HG02973 (cell line): ENCODE data around the gene CBY3.
"Not testable (repeated sequence)": the region's sequence is repeated elsewhere in the genome, so short reads cannot be mapped to it uniquely, and the experiment has no call there.

Source experiments
- ATAC-seq: cut with Tn5 transposase; IDR thresholded peaks from one replicate; pipeline ENCODE4 v1.9.1; 2021; ENCODE audit warnings: moderate library complexity; ENCODE audit not compliant: unreplicated experiment

Gene CBY3

DNA sequence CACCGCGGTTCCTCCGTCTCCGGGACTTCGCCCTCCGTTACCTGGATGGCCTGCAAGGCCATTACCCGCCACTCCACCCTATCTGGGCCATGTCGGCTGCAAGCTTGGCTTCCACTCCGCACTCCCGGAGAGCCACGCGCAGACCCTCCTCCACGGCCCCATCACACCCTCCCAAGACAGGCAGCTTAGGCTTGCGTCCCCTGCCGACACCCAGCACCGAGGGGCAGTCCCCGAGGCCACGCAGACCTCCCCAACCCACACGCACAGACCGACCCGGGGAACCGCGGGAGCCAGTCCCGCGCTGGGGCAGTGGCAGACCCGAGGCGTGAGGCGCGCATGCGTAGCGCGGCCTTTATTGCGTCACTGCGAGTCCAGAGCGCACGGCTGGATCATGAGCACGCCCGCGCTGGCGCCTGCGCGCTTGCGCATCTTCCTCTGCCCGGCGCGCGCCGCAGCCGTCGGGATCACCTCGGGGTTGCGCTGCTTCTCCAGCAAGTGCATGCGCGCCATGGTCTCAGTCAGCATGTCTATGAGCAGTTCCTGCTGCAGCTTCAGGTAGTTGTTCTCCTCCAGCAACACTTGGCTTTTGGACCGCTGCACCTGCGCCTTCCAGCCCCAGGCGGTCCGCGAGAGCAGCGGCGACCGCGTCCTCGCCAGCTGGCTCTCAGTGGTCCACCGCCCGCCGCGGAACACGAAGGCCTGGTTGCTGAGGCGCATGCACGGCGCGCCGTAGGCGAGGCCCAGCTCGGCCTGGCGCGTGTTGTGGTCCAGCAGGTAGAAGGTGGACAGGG is 2.4 kb downstream of the CBY3 start:
- ATAC-seq = peak; percentile 80

DNA sequence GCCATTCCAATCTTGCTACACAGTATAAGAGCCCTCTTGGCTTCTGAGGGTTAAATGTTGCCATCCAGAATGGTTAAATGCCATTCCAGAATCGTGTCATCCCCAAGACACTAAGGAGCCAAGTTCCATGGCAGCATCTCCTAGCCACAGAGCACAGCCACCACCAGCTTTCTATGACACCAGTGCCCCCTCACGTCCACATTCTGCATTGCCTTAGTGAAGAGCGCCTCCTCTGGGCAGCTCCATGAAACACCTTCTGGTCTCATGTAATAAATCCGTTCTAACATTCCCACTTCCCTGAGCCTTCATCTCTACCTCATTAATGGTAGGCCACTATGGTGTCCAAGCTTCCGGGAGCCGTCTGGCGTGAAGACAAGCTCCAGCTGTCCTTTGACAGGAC is 12.4 kb downstream of the CBY3 start:
- no peak for ATAC-seq

DNA sequence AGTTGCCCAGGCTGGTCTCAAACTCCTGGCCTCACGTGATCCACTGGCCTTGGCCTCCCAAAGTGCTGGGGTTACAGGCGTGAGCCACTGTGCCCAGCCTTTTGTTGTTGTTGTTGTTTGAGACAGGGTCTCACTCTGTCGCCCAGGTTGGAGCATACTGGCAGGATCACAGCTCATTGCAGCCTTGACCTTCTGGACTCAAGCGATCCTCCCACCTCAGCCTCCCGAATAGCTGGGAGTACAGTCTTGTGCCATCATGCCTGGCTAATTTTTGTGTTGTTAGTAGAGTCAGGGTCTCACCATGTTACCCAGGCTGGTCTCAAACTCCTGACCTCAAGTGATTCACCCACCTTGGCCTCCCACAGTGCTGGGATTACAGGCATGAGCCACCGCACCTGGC is 19.2 kb downstream of the CBY3 start:
- not testable (repeated sequence) for ATAC-seq

DNA sequence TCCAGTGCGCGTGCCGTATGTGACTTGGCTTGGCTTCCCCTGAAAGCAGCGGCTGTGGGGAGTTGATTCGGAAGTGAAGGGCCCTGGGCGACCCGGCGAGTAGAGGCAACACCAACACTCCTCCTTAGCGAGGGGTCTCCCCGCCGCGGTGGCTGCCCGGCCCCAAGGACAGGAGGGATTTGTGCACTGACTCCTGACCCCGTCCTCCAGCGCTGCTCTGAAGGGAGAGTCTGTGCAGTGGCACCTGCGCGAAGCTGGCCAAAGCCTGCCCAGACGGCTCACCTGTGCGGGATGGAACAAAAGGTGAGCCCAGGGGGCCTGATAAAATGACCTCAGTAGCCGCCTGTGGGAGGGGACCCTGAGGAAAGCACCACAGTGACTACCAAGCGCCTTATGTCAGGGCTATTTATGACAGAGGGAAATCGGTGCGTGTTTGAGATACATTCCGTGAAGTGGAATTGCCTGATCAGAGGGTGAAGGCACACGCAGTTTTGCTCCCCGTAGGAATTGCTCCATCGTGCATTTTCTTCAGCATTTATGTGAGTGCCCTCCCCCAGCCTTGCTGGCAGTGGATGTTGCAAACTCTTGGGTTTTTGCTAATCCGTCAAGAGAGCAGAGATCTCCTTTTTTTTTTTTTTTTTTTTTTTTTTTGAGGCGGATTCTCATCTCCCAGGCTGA is 22.5 kb downstream of the CBY3 start:
- peak; percentile 60 for ATAC-seq

DNA sequence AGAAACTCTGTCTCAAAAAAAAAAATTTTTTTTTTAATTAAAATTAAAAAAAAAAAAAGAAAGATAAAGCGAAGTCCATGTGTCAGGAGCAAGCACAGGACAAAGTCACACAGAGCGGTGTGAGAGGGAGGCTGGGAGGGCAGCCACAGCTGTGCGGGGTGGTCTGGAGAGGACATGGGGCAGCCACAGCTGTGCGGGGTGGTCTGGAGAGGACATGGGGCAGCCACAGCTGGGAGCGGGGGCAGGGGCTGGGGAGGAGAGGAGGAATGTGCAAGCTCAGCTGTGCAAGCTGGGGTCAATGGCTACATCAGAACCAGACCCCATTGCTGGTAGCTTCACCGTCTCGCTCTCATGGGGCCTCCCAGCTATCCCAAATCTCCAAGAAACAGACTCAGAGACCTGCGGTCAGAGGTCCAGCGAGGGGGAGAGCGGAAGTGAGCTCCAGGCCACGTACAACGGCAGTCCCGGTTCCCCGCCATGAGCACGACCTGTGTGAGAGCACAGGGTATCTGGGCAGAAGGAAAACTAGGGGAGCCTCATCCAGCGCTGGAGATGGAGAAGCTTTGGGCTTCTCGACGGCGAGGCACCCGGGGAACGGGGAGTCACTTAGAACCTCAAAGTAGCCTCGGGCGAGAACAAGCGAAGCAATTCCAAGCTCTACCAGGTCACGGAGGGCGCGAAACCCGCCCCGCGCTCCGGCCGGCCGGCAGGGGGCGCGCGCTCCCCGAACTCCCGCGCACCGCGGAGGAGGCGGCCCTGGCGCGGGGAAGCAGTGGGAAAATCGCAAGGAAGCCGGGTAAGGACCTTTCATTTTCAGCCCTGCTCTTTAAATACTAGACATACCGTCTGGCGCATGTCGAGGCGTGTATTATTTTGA is 23.3 kb downstream of the CBY3 start:
- ATAC-seq = peak; percentile 94

DNA sequence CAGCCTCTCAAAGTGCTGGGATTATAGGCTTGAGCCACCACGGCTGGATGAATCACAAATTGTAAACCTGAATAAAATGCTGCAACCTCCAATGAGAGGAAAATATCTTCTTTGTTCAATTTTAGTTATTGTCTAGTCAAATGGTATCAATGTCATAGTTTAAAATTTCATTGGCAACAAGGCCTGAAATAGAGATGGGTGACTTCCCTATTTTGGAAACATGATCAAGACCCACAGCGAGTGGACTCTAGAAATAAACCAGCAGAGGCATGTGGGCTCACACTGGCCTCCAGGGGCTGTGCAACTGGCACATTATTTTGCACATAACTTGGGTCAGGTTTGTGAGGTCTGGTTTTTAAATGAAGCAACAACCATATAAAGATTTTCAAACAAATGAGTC is 27.7 kb downstream of the CBY3 start:
- not testable (repeated sequence) for ATAC-seq

DNA sequence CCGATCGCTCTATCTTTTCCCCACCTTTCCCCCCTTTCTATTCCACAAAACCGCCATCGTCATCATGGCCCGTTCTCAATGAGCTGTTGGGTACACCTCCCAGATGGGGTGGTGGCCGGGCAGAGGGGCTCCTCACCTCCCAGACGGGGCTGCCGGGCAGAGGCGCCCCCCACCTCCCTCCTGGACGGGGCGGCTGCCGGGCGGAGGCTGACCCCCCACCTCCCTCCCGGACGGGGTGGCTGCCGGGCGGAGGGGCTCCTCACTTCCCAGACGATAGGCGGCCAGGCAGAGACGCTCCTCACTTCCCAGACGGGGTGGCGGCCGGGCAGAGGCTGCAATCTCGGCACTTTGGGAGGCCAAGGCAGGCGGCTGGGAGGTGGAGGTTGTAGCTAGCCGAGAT is 30.6 kb downstream of the CBY3 start:
- ATAC-seq = not testable (repeated sequence)

DNA sequence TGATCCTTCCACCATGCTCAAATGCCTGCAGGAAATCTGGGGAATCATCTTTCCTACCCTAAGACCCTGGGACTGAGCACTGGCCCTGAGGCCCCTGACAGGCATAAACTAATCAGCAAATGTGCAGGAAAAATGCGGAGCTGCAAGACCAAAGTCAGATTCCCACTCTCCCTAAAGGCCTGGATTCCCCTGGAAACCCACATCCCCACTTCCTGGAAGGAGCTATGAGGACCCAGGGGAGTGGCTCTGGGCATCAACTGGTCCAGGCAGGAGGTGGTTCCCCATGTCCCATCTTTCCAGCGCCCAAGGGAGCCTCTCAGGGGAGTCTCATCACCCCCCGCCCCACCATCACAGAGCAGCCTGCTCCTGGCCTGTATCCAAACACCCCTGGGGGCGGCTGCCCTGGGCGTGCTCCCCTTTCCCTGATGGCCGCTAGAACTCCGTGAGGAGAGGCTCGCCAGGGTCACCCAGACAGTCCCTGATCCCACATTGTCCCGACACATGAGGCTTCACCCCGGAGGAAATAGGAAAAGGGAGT is 31.6 kb downstream of the CBY3 start:
- not testable (repeated sequence) for ATAC-seq

DNA sequence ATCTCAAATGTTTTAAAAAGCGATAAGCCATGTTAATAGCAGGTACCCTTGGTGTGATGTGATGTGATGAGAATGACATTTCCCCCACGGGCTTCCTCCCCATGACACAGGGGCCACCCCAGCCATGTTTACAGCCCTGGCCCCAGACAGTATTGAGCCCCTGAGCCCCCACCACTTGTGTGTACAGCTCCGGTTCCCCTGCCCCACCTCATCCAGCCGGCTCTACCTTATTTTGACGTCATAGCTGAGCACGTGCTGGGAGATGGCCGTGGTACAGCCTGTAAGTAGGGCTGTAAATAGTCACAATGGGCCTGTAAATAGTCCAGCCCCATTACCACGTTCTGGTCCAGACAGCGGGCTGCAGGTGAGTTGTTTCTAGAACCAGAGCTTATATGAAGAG is 32.4 kb downstream of the CBY3 start:
- no peak for ATAC-seq

DNA sequence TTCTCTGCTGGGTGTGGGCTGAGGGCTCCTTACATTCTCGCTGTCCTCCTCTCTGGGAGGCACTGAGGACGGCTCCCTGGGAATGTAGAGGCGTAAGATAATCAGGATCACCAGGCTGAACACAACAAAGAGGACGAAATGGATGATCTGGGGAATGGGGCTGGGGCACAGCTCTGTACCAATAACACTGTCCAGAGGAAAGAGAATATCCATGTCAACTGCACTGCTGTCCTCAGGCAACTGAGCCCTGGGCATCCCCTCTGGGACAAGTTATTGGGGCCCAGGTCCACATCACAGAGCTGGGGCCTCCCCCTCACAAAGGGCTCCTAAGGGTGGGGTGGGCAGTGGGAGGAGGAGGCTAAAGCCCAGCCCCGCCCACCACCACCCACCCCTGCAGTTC is 36.1 kb downstream of the CBY3 start:
- not testable (repeated sequence) for ATAC-seq

DNA sequence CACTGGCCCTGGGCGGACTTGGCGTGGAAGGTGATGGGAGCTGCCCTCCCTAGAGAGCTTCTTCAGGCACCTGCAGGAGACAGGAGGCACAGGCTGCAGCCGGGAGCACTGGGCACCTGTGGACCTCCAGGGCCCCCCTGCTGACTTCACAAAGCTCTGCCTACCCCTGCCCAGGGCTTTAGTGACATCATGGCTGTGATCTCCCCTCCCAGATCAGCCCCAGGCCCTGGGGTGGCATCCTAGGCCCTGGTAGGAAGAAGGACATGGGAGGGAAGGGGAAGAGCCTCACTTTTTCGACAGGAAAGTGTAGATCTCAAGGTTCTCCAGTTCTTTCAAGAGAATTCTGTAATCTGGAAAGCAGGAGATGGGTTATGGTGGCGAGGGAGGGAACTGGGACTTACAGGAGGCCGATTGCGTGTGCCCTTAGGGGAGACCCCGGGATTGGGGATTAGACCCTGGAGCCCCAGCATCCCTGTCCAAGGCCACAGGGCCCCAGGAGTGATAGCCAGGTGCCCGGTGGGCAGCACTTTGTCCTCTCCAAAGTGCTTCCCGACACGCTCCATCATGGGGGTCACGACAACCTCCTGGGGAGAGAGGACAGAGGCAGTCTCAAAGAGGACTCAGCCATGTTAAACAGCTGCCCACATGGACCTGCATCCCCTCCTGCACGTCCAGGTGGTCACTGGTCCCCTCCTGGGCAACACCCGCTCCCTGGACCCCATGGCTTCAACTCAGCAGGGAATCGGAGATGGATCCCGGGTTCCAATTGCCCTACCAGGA is 37.5 kb downstream of the CBY3 start:
- not testable (repeated sequence) for ATAC-seq

DNA sequence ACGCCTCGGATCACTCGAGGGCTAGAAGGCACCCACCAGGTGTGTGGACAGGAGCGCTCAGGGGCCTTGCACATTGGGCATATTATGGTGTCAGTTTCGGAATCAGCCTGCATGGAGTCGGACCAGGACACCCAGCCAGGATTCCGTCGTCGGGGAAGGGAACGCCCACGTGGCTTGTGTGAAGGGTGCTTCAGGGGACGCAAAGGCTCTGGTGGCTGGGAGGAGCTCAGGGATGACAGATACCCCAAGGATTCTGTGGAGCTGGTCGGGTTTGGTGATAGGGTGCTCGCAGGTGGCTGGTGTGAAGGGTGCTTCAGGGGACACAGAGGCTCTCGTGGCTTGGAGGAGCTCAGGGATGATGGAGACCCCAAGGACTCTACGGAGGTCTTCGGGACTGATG is 38.2 kb downstream of the CBY3 start:
- not testable (repeated sequence) for ATAC-seq

DNA sequence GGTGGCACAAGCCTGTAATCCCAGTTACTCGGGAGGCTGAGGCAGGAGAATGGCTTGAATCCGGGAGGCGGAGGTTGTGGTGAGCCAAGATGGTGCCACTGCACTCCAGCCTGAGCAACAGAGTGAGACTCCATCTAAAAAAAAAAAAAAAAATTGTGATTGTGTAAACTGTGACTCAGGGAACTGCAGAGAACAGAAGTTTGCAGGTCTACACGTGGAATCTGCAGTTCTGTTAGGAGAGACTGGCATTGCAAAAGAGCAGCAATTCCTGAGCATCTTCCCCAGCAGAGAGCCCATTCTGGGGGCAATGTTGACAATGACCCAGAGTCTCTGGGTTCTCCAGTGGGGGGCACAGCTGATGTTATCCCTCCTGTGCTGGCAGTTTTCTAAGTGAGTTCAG is 39.1 kb downstream of the CBY3 start:
- ATAC-seq = not testable (repeated sequence)

DNA sequence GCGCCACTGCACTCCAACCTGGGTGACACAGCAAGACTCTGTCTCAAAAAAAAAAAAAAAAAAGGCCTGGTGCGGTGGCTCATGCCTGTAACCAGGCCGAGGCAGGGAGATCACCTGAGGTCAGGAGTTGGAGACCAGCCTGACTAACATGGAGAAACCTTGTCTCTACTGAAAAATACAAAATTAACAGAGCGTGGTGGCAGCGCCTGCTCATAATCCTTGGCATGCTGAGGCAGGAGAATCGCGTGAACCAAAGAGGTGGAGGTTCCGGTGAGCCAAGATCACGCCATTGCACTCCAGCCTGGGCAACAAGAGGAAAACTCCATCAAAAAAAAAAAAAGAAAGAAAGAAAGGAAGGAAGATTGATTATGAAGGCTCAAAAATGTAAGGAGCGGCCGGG is 41.5 kb downstream of the CBY3 start:
- ATAC-seq = not testable (repeated sequence)

DNA sequence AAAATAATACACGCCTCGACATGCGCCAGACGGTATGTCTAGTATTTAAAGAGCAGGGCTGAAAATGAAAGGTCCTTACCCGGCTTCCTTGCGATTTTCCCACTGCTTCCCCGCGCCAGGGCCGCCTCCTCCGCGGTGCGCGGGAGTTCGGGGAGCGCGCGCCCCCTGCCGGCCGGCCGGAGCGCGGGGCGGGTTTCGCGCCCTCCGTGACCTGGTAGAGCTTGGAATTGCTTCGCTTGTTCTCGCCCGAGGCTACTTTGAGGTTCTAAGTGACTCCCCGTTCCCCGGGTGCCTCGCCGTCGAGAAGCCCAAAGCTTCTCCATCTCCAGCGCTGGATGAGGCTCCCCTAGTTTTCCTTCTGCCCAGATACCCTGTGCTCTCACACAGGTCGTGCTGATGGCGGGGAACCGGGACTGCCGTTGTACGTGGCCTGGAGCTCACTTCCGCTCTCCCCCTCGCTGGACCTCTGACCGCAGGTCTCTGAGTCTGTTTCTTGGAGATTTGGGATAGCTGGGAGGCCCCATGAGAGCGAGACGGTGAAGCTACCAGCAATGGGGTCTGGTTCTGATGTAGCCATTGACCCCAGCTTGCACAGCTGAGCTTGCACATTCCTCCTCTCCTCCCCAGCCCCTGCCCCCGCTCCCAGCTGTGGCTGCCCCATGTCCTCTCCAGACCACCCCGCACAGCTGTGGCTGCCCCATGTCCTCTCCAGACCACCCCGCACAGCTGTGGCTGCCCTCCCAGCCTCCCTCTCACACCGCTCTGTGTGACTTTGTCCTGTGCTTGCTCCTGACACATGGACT is 46.3 kb downstream of the CBY3 start:
- ATAC-seq = peak; percentile 91

DNA sequence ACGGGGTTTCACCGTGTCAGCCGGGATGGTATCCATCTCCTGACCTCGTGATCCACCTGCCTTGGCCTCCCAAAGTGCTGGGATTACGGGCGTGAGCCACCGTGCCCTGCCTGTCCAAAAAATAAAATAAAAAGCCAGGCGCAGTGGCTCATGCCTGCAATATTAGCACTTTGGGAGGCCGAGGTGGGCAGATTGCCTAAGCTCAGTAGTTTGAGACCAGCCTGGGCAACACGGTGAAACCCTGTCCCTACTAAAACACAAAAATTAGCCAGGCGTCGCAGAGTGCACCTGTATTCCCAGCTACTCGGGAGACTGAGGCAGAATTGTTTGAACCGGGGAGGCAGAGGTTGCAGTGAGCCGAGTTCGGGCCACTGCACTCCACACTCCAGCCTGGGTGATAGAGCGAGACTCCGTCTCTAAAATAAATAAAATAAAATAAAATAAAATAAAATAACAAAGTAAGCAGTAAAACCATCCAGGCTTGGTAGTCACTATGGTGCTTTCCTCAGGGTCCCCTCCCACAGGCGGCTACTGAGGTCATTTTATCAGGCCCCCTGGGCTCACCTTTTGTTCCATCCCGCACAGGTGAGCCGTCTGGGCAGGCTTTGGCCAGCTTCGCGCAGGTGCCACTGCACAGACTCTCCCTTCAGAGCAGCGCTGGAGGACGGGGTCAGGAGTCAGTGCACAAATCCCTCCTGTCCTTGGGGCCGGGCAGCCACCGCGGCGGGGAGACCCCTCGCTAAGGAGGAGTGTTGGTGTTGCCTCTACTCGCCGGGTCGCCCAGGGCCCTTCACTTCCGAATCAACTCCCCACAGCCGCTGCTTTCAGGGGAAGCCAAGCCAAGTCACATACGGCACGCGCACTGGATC is 47.1 kb downstream of the CBY3 start:
- ATAC-seq = peak; percentile 49
